GM20000 (cell line): ENCODE measurements around the gene TEX28.

Source experiments
- DNase-seq: peaks from one replicate; pipeline ENCODE4 v3.0.0; 2012; ENCODE audit warnings: low spot score
- CTCF ChIP-seq: IDR thresholded peaks from 2 replicates; pipeline ENCODE4 v1.5.1; 2012; ENCODE audit warnings: mild to moderate bottlenecking, control low read depth; ENCODE audit errors: extremely low read depth, missing control alignments

Gene TEX28

GRCh38 chrX:154328646-154329045 is 33.7 kb upstream of the TEX28 start:
- no peak for TF ChIP-seq CTCF
- DNase-seq, result no peak

GRCh38 chrX:154327038-154327820 is 32.3 kb upstream of the TEX28 start:
- TF ChIP-seq CTCF, result no peak
- no peak for DNase-seq

GRCh38 chrX:154325541-154325940 is 30.6 kb upstream of the TEX28 start:
- DNase-seq, result no peak
- no peak for TF ChIP-seq CTCF

- no peak for TF ChIP-seq CTCF
- no peak for DNase-seq
These were observed 28.6 kb upstream of the TEX28 start for GRCh38 chrX:154323537-154323936.

- TF ChIP-seq CTCF, result no peak
- no peak for DNase-seq
These were observed 28.0 kb upstream of the TEX28 start for GRCh38 chrX:154322890-154323289.

GRCh38 chrX:154321594-154321993 is 26.7 kb upstream of the TEX28 start:
- TF ChIP-seq CTCF, result no peak
- peak; percentile 21 for DNase-seq

GRCh38 chrX:154321152-154321551 is 26.2 kb upstream of the TEX28 start:
- TF ChIP-seq CTCF, result no peak
- no peak for DNase-seq
